ENCODE results near the gene NAA80. TPM values are rescaled to one million over a fixed set of nuclear protein-coding genes. Genes with fewer than 3 reads are reported as not detected.
A peak's percentile ranks its signal among the peaks of the same experiment; 100 is the strongest.
"Not testable (repeated sequence)": the region's sequence is repeated elsewhere in the genome, so short reads cannot be mapped to it uniquely, and the experiment has no call there.

NAA80 gene
- polyA plus RNA-seq, 1 donor from 2014 or later, result 4.6 TPM

GRCh38 chr3:50264964-50265485 lies 34.2 kb downstream of the NAA80 start:
- Histone ChIP-seq H3F3A (ENCODE audit: insufficient read depth, low read length, poor library complexity, severe bottlenecking) (no peaks in the 10 kb centered on the region), H4K20me1 (ENCODE audit: insufficient read depth) (no peaks in the 10 kb centered on the region), H2AFZ (ENCODE audit: low read depth, low read length) (no peak overlapping the region), H3K4me2 (ENCODE audit: low read length) (no peak overlapping the region), H3K27ac (ENCODE audit: low read length) (peak overlapping the region; percentile 47), H3K4me3 (ENCODE audit: low read length) (no peak overlapping the region), H3K79me2 (replicated peaks; ENCODE audit: insufficient read depth, low read length) (no peaks in the 10 kb centered on the region), H3K36me3 (ENCODE audit: insufficient read depth, low read length) (no peaks in the 10 kb centered on the region), H3K9me3 (ENCODE audit: low read length) (no peaks in the 10 kb centered on the region), H3K9ac (ENCODE audit: low read length) (peak overlapping the region; percentile 47), H3K9me2 (ENCODE audit: insufficient read depth, low read length) (no peaks in the 10 kb centered on the region), H3K27me3 (ENCODE audit: insufficient read depth, low read depth, low read length) (no peaks in the 10 kb centered on the region)
- TF ChIP-seq TAF1 (IDR thresholded peaks at IDR 0.05; ENCODE audit: low read depth), result no peak
- peak; percentile 3 for TF ChIP-seq POLR2AphosphoS5 (IDR thresholded peaks at IDR 0.05)

GRCh38 chr3:50264383-50264963 lies 34.7 kb downstream of the NAA80 start:
- H3K9ac ChIP-seq (ENCODE audit: low read length), result peak overlapping the region; percentile 47

GRCh38 chr3:50263478-50264382 lies 35.5 kb downstream of the NAA80 start:
- Histone ChIP-seq H3K9ac (ENCODE audit: low read length) (peak overlapping the region; percentile 47), H3K27ac (ENCODE audit: low read length) (peak overlapping the region; percentile 37), H3K9me3 (ENCODE audit: low read length) (no peaks in the 10 kb centered on the region), H4K20me1 (ENCODE audit: insufficient read depth) (no peaks in the 10 kb centered on the region), H2AFZ (ENCODE audit: low read depth, low read length) (no peak overlapping the region), H3F3A (ENCODE audit: insufficient read depth, low read length, poor library complexity, severe bottlenecking) (peaks cover 5% of the 10 kb centered on the region), H3K4me3 (ENCODE audit: low read length) (no peak overlapping the region), H3K4me2 (ENCODE audit: low read length) (no peak overlapping the region), H3K27me3 (ENCODE audit: insufficient read depth, low read depth, low read length) (no peaks in the 10 kb centered on the region), H3K36me3 (ENCODE audit: insufficient read depth, low read length) (no peaks in the 10 kb centered on the region), H3K9me2 (ENCODE audit: insufficient read depth, low read length) (no peaks in the 10 kb centered on the region), H3K79me2 (replicated peaks; ENCODE audit: insufficient read depth, low read length) (no peaks in the 10 kb centered on the region)
- no peak for TF ChIP-seq SMC3 (conservative IDR thresholded peaks at IDR 0.05; ENCODE audit: poor library complexity)
- TF ChIP-seq MXI1 (conservative IDR thresholded peaks at IDR 0.05; ENCODE audit: poor library complexity, severe bottlenecking), result no peak

More at GRCh38 chr3:50264383-50264963, 34.7 kb downstream of the NAA80 start:
- no peaks in the 10 kb centered on the region for H3K79me2 ChIP-seq (replicated peaks; ENCODE audit: insufficient read depth, low read length)
- no peaks in the 10 kb centered on the region for H3K9me2 ChIP-seq (ENCODE audit: insufficient read depth, low read length)
- no peak overlapping the region for H3K4me2 ChIP-seq (ENCODE audit: low read length)
- no peak for TF ChIP-seq SMC3 (conservative IDR thresholded peaks at IDR 0.05; ENCODE audit: poor library complexity)
- peak; percentile 1 for TF ChIP-seq POLR2AphosphoS5 (IDR thresholded peaks at IDR 0.05)
- H3K27ac ChIP-seq (ENCODE audit: low read length), result peak overlapping the region; percentile 47
- no peak overlapping the region for H3K4me3 ChIP-seq (ENCODE audit: low read length)
- no peaks in the 10 kb centered on the region for H3K9me3 ChIP-seq (ENCODE audit: low read length)
- H3F3A ChIP-seq (ENCODE audit: insufficient read depth, low read length, poor library complexity, severe bottlenecking), result no peaks in the 10 kb centered on the region
- no peak overlapping the region for H2AFZ ChIP-seq (ENCODE audit: low read depth, low read length)
- no peaks in the 10 kb centered on the region for H4K20me1 ChIP-seq (ENCODE audit: insufficient read depth)
- H3K27me3 ChIP-seq (ENCODE audit: insufficient read depth, low read depth, low read length), result no peaks in the 10 kb centered on the region
- H3K36me3 ChIP-seq (ENCODE audit: insufficient read depth, low read length), result no peaks in the 10 kb centered on the region

- peaks cover 5% of the 10 kb centered on the region for H3F3A ChIP-seq (ENCODE audit: insufficient read depth, low read length, poor library complexity, severe bottlenecking)
These were observed 36.4 kb downstream of the NAA80 start for GRCh38 chr3:50262778-50263177.

GRCh38 chr3:50262200-50262599 lies 37.0 kb downstream of the NAA80 start:
- not testable (repeated sequence) for H3K27ac ChIP-seq (ENCODE audit: low read length); H3K4me3 ChIP-seq (ENCODE audit: low read length); H3K9me3 ChIP-seq (ENCODE audit: low read length); H3F3A ChIP-seq (ENCODE audit: insufficient read depth, low read length, poor library complexity, severe bottlenecking); H3K9me2 ChIP-seq (ENCODE audit: insufficient read depth, low read length); H3K36me3 ChIP-seq (ENCODE audit: insufficient read depth, low read length); H3K79me2 ChIP-seq (replicated peaks; ENCODE audit: insufficient read depth, low read length); H2AFZ ChIP-seq (ENCODE audit: low read depth, low read length); H3K27me3 ChIP-seq (ENCODE audit: insufficient read depth, low read depth, low read length); H3K9ac ChIP-seq (ENCODE audit: low read length); H4K20me1 ChIP-seq (ENCODE audit: insufficient read depth); H3K4me2 ChIP-seq (ENCODE audit: low read length)

More at GRCh38 chr3:50262778-50263177, 36.4 kb downstream of the NAA80 start:
- no peak overlapping the region for H3K9ac ChIP-seq (ENCODE audit: low read length)
- H3K4me3 ChIP-seq (ENCODE audit: low read length), result no peak overlapping the region
- H3K4me2 ChIP-seq (ENCODE audit: low read length), result no peak overlapping the region
- H3K79me2 ChIP-seq (replicated peaks; ENCODE audit: insufficient read depth, low read length), result no peaks in the 10 kb centered on the region
- no peaks in the 10 kb centered on the region for H3K9me2 ChIP-seq (ENCODE audit: insufficient read depth, low read length)
- no peaks in the 10 kb centered on the region for H3K9me3 ChIP-seq (ENCODE audit: low read length)
- H3K27me3 ChIP-seq (ENCODE audit: insufficient read depth, low read depth, low read length), result no peaks in the 10 kb centered on the region
- H2AFZ ChIP-seq (ENCODE audit: low read depth, low read length), result no peak overlapping the region
- no peak overlapping the region for H3K27ac ChIP-seq (ENCODE audit: low read length)
- H4K20me1 ChIP-seq (ENCODE audit: insufficient read depth), result no peaks in the 10 kb centered on the region
- TF ChIP-seq, protein P1, sequence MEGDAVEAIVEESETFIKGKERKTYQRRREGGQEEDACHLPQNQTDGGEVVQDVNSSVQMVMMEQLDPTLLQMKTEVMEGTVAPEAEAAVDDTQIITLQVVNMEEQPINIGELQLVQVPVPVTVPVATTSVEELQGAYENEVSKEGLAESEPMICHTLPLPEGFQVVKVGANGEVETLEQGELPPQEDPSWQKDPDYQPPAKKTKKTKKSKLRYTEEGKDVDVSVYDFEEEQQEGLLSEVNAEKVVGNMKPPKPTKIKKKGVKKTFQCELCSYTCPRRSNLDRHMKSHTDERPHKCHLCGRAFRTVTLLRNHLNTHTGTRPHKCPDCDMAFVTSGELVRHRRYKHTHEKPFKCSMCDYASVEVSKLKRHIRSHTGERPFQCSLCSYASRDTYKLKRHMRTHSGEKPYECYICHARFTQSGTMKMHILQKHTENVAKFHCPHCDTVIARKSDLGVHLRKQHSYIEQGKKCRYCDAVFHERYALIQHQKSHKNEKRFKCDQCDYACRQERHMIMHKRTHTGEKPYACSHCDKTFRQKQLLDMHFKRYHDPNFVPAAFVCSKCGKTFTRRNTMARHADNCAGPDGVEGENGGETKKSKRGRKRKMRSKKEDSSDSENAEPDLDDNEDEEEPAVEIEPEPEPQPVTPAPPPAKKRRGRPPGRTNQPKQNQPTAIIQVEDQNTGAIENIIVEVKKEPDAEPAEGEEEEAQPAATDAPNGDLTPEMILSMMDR (IDR thresholded peaks at IDR 0.05; ENCODE audit: poor library complexity, severe bottlenecking), result no peak
- TF ChIP-seq RAD21 (conservative IDR thresholded peaks at IDR 0.05) (no peak), TAF1 (IDR thresholded peaks at IDR 0.05; ENCODE audit: low read depth) (no peak), SMC3 (conservative IDR thresholded peaks at IDR 0.05; ENCODE audit: poor library complexity) (no peak), MXI1 (conservative IDR thresholded peaks at IDR 0.05; ENCODE audit: poor library complexity, severe bottlenecking) (no peak), EZH2 (IDR thresholded peaks at IDR 0.05; ENCODE audit: borderline replicate concordance, insufficient read depth, low read length, poor library complexity, severe bottlenecking) (no peak)
- H3K36me3 ChIP-seq (ENCODE audit: insufficient read depth, low read length), result no peaks in the 10 kb centered on the region

All from neural cell (in vitro differentiated cells).